Astrocyte (in vitro differentiated cells and primary cell): ENCODE data around the gene PDLIM7. TPM values are rescaled to one million over a fixed set of nuclear protein-coding genes. Genes with fewer than 3 reads are reported as not detected.

Experiments
- DNase-seq: peaks from one replicate; pipeline ENCODE4 v3.0.0-alpha.2; 2010; ENCODE audit warnings: low read depth
- FAIRE-seq: peaks from 2 replicates; lab custom pipeline; 2011; peaks lifted over from hg19 to GRCh38; lab: Jason Lieb, UNC
- H2AFZ ChIP-seq: 2 replicates; pipeline ENCODE4 v1.6.0; 2012; ENCODE audit warnings: low read depth, low read length, inconsistent platforms
- H3K27ac ChIP-seq: 2 replicates; pipeline ENCODE4 v1.5.1; 2011; ENCODE audit warnings: low read depth, low read length, inconsistent platforms
- H3K27me3 ChIP-seq: 2 replicates; pipeline ENCODE4 v1.6.0; 2011; ENCODE audit warnings: low read length, inconsistent platforms; ENCODE audit not compliant: insufficient read depth
- H3K36me3 ChIP-seq: 2 replicates; pipeline ENCODE4 v1.5.1; 2011; ENCODE audit warnings: low read length, inconsistent platforms; ENCODE audit not compliant: insufficient read depth
- H3K4me1 ChIP-seq: 2 replicates; pipeline ENCODE4 v1.5.1; 2011; ENCODE audit warnings: low read length, inconsistent platforms; ENCODE audit not compliant: insufficient read depth
- H3K4me2 ChIP-seq: 2 replicates; pipeline ENCODE4 v1.6.0; 2012; ENCODE audit warnings: low read length, inconsistent platforms
- H3K4me3 ChIP-seq: 2 replicates; pipeline ENCODE4 v1.5.1; 2011; ENCODE audit warnings: low read depth, mild to moderate bottlenecking, low read length, inconsistent platforms; ENCODE audit not compliant: insufficient read depth
- H3K79me2 ChIP-seq: 2 replicates; pipeline ENCODE4 v1.6.0; 2012; ENCODE audit warnings: mild to moderate bottlenecking, low read length, inconsistent platforms; ENCODE audit not compliant: insufficient read depth
- H3K9ac ChIP-seq: 2 replicates; pipeline ENCODE4 v1.6.0; 2012; ENCODE audit warnings: mild to moderate bottlenecking, low read length, inconsistent platforms
- H3K9me3 ChIP-seq: 2 replicates; pipeline ENCODE4 v1.5.1; 2012; ENCODE audit warnings: low read depth, mild to moderate bottlenecking, low read length, inconsistent platforms; ENCODE audit not compliant: insufficient read depth
- H4K20me1 ChIP-seq: 2 replicates; pipeline ENCODE4 v1.6.0; 2012; ENCODE audit warnings: low read length, inconsistent platforms; ENCODE audit not compliant: insufficient read depth
- H3K27ac Mint-ChIP-seq: one replicate; pipeline ENCODE4 v1.8.0; 2021; ENCODE audit warnings: mild to moderate bottlenecking, mixed read lengths; ENCODE audit not compliant: unreplicated experiment
- H3K27me3 Mint-ChIP-seq: one replicate; pipeline ENCODE4 v1.8.0; 2021; ENCODE audit warnings: low read depth, mixed read lengths; ENCODE audit not compliant: unreplicated experiment
- H3K36me3 Mint-ChIP-seq: one replicate; pipeline ENCODE4 v1.8.0; 2021; ENCODE audit warnings: low read depth, mixed read lengths; ENCODE audit not compliant: unreplicated experiment
- H3K4me1 Mint-ChIP-seq: one replicate; pipeline ENCODE4 v1.8.0; 2021; ENCODE audit warnings: low read depth, mixed read lengths; ENCODE audit not compliant: unreplicated experiment
- H3K4me3 Mint-ChIP-seq: one replicate; pipeline ENCODE4 v1.8.0; 2021; ENCODE audit warnings: mild to moderate bottlenecking, moderate library complexity, mixed read lengths; ENCODE audit not compliant: unreplicated experiment
- H3K9me3 Mint-ChIP-seq: one replicate; pipeline ENCODE4 v1.8.0; 2021; ENCODE audit warnings: mild to moderate bottlenecking, mixed read lengths; ENCODE audit not compliant: unreplicated experiment
- CTCF ChIP-seq: IDR thresholded peaks from 2 replicates; pipeline ENCODE4 v1.5.1; 2011; ENCODE audit warnings: low read depth, mild to moderate bottlenecking, inconsistent platforms, low read length, moderate library complexity; ENCODE audit not compliant: insufficient read depth
- EZH2 ChIP-seq: IDR thresholded peaks from 2 replicates; pipeline ENCODE4 v1.6.1; 2012; ENCODE audit warnings: mild to moderate bottlenecking, low read length, inconsistent platforms; ENCODE audit not compliant: insufficient read depth
- total RNA-seq: library from RNA; stranded (reverse); gene quantifications from 2 replicates; pipeline ENCODE4 v1.2.1, GENCODE V29; 2021

Gene PDLIM7
- total RNA-seq, 1 donor from 2014 or later: 590 TPM

GRCh38 chr5:177455661-177456590 is 41.5 kb downstream of the PDLIM7 start:
- Histone ChIP-seq H3K27me3 (no peaks in the 10 kb centered on the region), H3K36me3 (peaks cover 19% of the 10 kb centered on the region), H3K9ac (peak overlapping the region; percentile 18), H3K4me2 (peak overlapping the region; percentile 83), H2AFZ (no peak overlapping the region), H4K20me1 (peaks cover 82% of the 10 kb centered on the region), H3K79me2 (peaks cover 7% of the 10 kb centered on the region), H3K4me3 (peak overlapping the region; percentile 30), H3K4me1 (peaks cover 36% of the 10 kb centered on the region), H3K27ac (peak overlapping the region; percentile 10), H3K9me3 (no peaks in the 10 kb centered on the region)
- Mint-ChIP-seq H3K4me3 (no peak overlapping the region), H3K27ac (peak overlapping the region; percentile 93), H3K9me3 (no peaks in the 10 kb centered on the region), H3K4me1 (peaks cover 9% of the 10 kb centered on the region), H3K27me3 (peaks cover 1% of the 10 kb centered on the region), H3K36me3 (peaks cover 7% of the 10 kb centered on the region)
- no peak for TF ChIP-seq EZH2
- TF ChIP-seq CTCF: peak; percentile 51
- FAIRE-seq (no peak), DNase-seq (peak; percentile 57)

- Mint-ChIP-seq H3K4me1 (peaks cover 9% of the 10 kb centered on the region), H3K27me3 (peaks cover 4% of the 10 kb centered on the region), H3K4me3 (no peak overlapping the region), H3K27ac (no peak overlapping the region), H3K36me3 (peaks cover 7% of the 10 kb centered on the region), H3K9me3 (no peaks in the 10 kb centered on the region)
- H3K36me3 ChIP-seq: peaks cover 15% of the 10 kb centered on the region
- peak overlapping the region; percentile 39 for H3K4me3 ChIP-seq
- peak overlapping the region; percentile 58 for H3K27ac ChIP-seq
- FAIRE-seq: no peak
- H3K4me1 ChIP-seq: peaks cover 36% of the 10 kb centered on the region
- peaks cover 7% of the 10 kb centered on the region for H3K79me2 ChIP-seq
- no peaks in the 10 kb centered on the region for H3K27me3 ChIP-seq
- peak overlapping the region; percentile 83 for H3K4me2 ChIP-seq
- H2AFZ ChIP-seq: no peak overlapping the region
- DNase-seq: peak; percentile 49
- peak overlapping the region; percentile 52 for H3K9ac ChIP-seq
- H3K9me3 ChIP-seq: no peaks in the 10 kb centered on the region
- H4K20me1 ChIP-seq: peaks cover 82% of the 10 kb centered on the region
- TF ChIP-seq CTCF (peak; percentile 34), EZH2 (no peak)
Measured at GRCh38 chr5:177455036-177455660, 42.3 kb downstream of the PDLIM7 start.
